HG02678 (cell line): ENCODE measurements around the gene ZFPM1.

Experiments
- ATAC-seq: cut with Tn5 transposase; IDR thresholded peaks from one replicate; pipeline ENCODE4 v1.9.1; 2021; ENCODE audit warnings: mild to moderate bottlenecking, moderate library complexity; ENCODE audit not compliant: unreplicated experiment

ZFPM1 gene

GRCh38 chr16:88448461-88449266 lies 4.4 kb upstream of the ZFPM1 start:
- no peak for ATAC-seq

- ATAC-seq, result no peak
Observed at GRCh38 chr16:88449267-88449561, 3.9 kb upstream of the ZFPM1 start.

- no peak for ATAC-seq
Observed at GRCh38 chr16:88451586-88452481, 1.2 kb upstream of the ZFPM1 start.

GRCh38 chr16:88452482-88453216 lies 431 bp upstream of the ZFPM1 start:
- peak; percentile 65 for ATAC-seq

GRCh38 chr16:88453611-88454522 lies 787 bp downstream of the ZFPM1 start:
- ATAC-seq, result no peak

GRCh38 chr16:88454523-88454947 lies 1.5 kb downstream of the ZFPM1 start:
- no peak for ATAC-seq

GRCh38 chr16:88455610-88456355 lies 2.7 kb downstream of the ZFPM1 start:
- no peak for ATAC-seq

GRCh38 chr16:88456356-88457292 lies 3.5 kb downstream of the ZFPM1 start:
- ATAC-seq, result no peak

GRCh38 chr16:88458039-88458772 lies 5.1 kb downstream of the ZFPM1 start:
- no peak for ATAC-seq

- no peak for ATAC-seq
Observed at GRCh38 chr16:88458773-88459235, 5.7 kb downstream of the ZFPM1 start.

- ATAC-seq, result no peak
Observed at GRCh38 chr16:88459366-88460073, 6.4 kb downstream of the ZFPM1 start.

GRCh38 chr16:88460496-88461330 lies 7.6 kb downstream of the ZFPM1 start:
- no peak for ATAC-seq

- no peak for ATAC-seq
Observed at GRCh38 chr16:88461331-88462269, 8.5 kb downstream of the ZFPM1 start.

GRCh38 chr16:88462396-88462795 lies 9.3 kb downstream of the ZFPM1 start:
- ATAC-seq, result no peak

- ATAC-seq, result no peak
Observed at GRCh38 chr16:88463411-88463810, 10.3 kb downstream of the ZFPM1 start.
